ENCODE results near the gene RWDD2A.

DNA sequence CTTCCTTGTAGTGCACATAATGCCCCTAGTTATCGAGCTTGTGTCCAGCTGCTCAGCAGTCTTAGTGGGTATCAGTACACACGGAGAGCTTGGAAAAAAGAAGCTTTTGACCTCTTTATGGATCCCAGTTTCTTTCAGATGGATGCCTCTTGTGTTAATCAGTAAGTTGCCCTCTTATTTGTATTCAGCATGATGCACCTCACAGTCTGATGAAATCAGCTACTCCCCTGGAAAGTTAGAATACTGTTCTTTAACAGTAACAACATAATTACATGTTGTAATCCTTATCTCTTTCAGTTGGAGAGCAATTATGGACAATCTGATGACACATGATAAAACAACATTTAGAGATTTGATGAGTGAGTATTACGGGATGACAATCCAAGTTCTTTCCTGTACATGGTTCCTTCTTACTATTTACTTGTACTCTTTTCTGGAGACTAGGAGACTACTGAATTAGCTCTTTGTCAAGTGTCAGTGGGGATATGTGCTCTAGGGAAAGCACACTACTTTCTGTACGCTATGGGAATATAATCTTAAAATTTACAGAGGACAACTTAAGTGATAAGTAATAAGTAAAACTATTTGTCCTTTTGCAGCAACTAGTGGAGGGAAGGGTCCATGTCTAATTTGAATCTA, 39.2 kb upstream of the RWDD2A start:
- TF ChIP-seq POLR2AphosphoS5 (IDR thresholded peaks at IDR 0.05; ENCODE audit: low read depth, low read length) (no peak), REST (IDR thresholded peaks at IDR 0.05; ENCODE audit: insufficient read depth in 1 of 2, low read depth in 2 of 2, low read length in 2 of 2) (no peak), TAF1 (IDR thresholded peaks at IDR 0.05; ENCODE audit: borderline replicate concordance, insufficient read depth, low read length) (no peak), SIN3A (IDR thresholded peaks at IDR 0.05; ENCODE audit: borderline replicate concordance, insufficient read depth, low read length) (no peak)
